ENCODE data around the gene PDSS2. TPM values are rescaled to one million over a fixed set of nuclear protein-coding genes. Genes with fewer than 3 reads are reported as not detected.

The PDSS2 gene
- total RNA-seq, 1 donor from 2014 or later: 14.9 TPM

DNA sequence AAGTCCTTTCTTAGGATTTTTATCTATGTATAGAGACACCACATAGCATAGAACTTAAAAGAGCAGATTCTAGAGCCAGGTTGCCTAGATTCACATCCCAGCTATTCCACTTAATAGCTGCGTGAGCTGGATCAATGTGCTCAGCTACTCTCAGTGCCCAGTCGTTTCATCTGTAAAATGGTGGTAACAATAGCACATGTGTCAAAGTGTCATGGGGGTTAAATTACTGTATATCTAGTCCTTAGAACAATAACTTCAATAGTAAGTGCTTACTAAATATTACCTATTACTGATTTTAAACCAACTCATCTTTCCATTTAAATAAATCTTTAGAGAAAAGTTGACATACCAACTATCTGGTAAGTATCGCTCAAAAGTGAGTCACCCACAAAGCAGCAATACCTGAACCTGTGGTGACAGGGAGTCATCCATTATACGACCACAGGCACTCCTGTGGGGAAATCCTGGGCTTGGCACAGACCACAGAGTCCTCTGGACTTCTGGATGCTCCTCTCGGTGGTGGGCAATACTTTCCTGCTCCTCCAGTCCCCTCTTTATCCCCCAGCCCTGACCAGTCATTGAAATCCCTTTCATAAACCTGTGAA is 154.8 kb downstream of the PDSS2 start:
- Histone ChIP-seq H3K79me2 (ENCODE audit: low read depth) (no peaks in the 10 kb centered on the region), H3F3A (ENCODE audit: low read depth) (no peaks in the 10 kb centered on the region), H3K27me3 (no peaks in the 10 kb centered on the region), H3K9ac (no peak overlapping the region), H3K4me2 (no peak overlapping the region), H3K27ac (no peak overlapping the region), H2AFZ (replicated peaks) (no peak overlapping the region), H3K36me3 (no peaks in the 10 kb centered on the region), H3K4me3 (no peak overlapping the region), H3K4me1 (no peaks in the 10 kb centered on the region), H4K20me1 (ENCODE audit: low read depth) (no peaks in the 10 kb centered on the region), H3K9me3 (ENCODE audit: low read depth) (no peaks in the 10 kb centered on the region)
- no peak for DNase-seq (ENCODE audit: low spot score)
- TF ChIP-seq EZH2phosphoT487 (IDR thresholded peaks at IDR 0.05): no peak
- TF ChIP-seq, protein P1, sequence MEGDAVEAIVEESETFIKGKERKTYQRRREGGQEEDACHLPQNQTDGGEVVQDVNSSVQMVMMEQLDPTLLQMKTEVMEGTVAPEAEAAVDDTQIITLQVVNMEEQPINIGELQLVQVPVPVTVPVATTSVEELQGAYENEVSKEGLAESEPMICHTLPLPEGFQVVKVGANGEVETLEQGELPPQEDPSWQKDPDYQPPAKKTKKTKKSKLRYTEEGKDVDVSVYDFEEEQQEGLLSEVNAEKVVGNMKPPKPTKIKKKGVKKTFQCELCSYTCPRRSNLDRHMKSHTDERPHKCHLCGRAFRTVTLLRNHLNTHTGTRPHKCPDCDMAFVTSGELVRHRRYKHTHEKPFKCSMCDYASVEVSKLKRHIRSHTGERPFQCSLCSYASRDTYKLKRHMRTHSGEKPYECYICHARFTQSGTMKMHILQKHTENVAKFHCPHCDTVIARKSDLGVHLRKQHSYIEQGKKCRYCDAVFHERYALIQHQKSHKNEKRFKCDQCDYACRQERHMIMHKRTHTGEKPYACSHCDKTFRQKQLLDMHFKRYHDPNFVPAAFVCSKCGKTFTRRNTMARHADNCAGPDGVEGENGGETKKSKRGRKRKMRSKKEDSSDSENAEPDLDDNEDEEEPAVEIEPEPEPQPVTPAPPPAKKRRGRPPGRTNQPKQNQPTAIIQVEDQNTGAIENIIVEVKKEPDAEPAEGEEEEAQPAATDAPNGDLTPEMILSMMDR (IDR thresholded peaks at IDR 0.05): no peak
- no peak for TF ChIP-seq EZH2 (IDR thresholded peaks at IDR 0.05)
- Mint-ChIP-seq H3K27me3 (ENCODE audit: insufficient read depth, low read depth) (peaks cover 4% of the 10 kb centered on the region), H3K36me3 (no peaks in the 10 kb centered on the region), H3K27ac (no peak overlapping the region), H3K4me3 (no peak overlapping the region), H3K4me1 (peaks cover 7% of the 10 kb centered on the region), H3K9me3 (no peaks in the 10 kb centered on the region)

- Mint-ChIP-seq H3K27ac (peak overlapping the region; percentile 67), H3K4me1 (peaks cover 41% of the 10 kb centered on the region), H3K9me3 (peaks cover 2% of the 10 kb centered on the region), H3K36me3 (peaks cover 2% of the 10 kb centered on the region), H3K27me3 (ENCODE audit: insufficient read depth, low read depth) (no peaks in the 10 kb centered on the region), H3K4me3 (no peak overlapping the region)
- H3K27ac ChIP-seq: no peak overlapping the region
- no peaks in the 10 kb centered on the region for H3K9me3 ChIP-seq (ENCODE audit: low read depth)
- TF ChIP-seq EZH2 (IDR thresholded peaks at IDR 0.05) (no peak), EZH2phosphoT487 (IDR thresholded peaks at IDR 0.05) (no peak)
- TF ChIP-seq, protein P1 (IDR thresholded peaks at IDR 0.05): no peak
- H3K36me3 ChIP-seq: no peaks in the 10 kb centered on the region
- no peak overlapping the region for H3K9ac ChIP-seq
- H3F3A ChIP-seq (ENCODE audit: low read depth): peaks cover 9% of the 10 kb centered on the region
- H3K4me3 ChIP-seq: no peak overlapping the region
- H3K79me2 ChIP-seq (ENCODE audit: low read depth): no peaks in the 10 kb centered on the region
- H3K4me1 ChIP-seq: peaks cover 31% of the 10 kb centered on the region
- H3K4me2 ChIP-seq: no peak overlapping the region
- no peak overlapping the region for H2AFZ ChIP-seq (replicated peaks)
- no peak for DNase-seq (ENCODE audit: low spot score)
- no peaks in the 10 kb centered on the region for H3K27me3 ChIP-seq
- H4K20me1 ChIP-seq (ENCODE audit: low read depth): no peaks in the 10 kb centered on the region
These were observed 166.0 kb downstream of the PDSS2 start for GRCh38 chr6:107293350-107293749.

DNA sequence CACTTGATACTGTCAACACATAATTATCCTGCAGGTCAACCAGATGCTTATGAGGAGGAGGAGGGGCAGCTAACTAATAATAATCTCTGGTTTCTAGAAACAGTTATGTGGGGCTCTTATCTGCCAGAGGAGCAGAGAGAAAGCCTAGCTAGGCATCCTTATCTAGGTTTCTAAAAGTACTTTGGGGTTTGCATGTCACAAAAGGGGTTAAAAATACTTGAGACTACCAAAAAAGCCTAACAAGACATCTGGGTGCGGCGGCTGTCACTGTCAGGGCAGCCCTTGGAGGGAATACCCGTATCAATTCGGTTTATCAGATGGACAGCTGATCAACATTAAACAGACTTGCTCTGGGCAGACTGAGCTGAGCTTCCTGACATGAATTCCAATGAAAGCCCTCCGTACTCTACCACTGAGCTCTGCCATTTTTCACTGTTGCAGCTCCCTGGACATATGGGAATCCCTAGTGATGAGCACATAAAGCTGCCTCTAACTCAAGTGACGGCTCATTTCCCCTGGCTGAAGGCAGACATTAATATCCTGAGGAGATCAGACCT is 166.6 kb downstream of the PDSS2 start:
- no peak overlapping the region for H3K4me3 ChIP-seq
- TF ChIP-seq, protein P1 (IDR thresholded peaks at IDR 0.05): no peak
- TF ChIP-seq EZH2phosphoT487 (IDR thresholded peaks at IDR 0.05): no peak
- no peak overlapping the region for H3K4me3 Mint-ChIP-seq

More for the DNA sequence above, 166.6 kb downstream of the PDSS2 start:
- Histone ChIP-seq H3K4me1 (peaks cover 31% of the 10 kb centered on the region), H3K36me3 (no peaks in the 10 kb centered on the region), H3K9ac (no peak overlapping the region), H3K9me3 (ENCODE audit: low read depth) (no peaks in the 10 kb centered on the region), H3K4me2 (no peak overlapping the region), H3K79me2 (ENCODE audit: low read depth) (no peaks in the 10 kb centered on the region), H3K27ac (no peak overlapping the region), H3K27me3 (no peaks in the 10 kb centered on the region), H2AFZ (replicated peaks) (no peak overlapping the region), H4K20me1 (ENCODE audit: low read depth) (no peaks in the 10 kb centered on the region), H3F3A (ENCODE audit: low read depth) (peaks cover 9% of the 10 kb centered on the region)
- peaks cover 44% of the 10 kb centered on the region for H3K4me1 Mint-ChIP-seq
- peaks cover 5% of the 10 kb centered on the region for H3K36me3 Mint-ChIP-seq
- peak overlapping the region; percentile 67 for H3K27ac Mint-ChIP-seq
- H3K9me3 Mint-ChIP-seq: peaks cover 3% of the 10 kb centered on the region
- no peak for DNase-seq (ENCODE audit: low spot score)
- no peaks in the 10 kb centered on the region for H3K27me3 Mint-ChIP-seq (ENCODE audit: insufficient read depth, low read depth)
